ENCODE results near the gene GRID1.

- TF ChIP-seq SETDB1 (IDR thresholded peaks at IDR 0.05; ENCODE audit: insufficient read length, low read length) (no peak), CTCF (tag by site-specific recombination; IDR thresholded peaks at IDR 0.05) (no peak)
These were observed 150.9 kb downstream of the GRID1 start for GRCh38 chr10:86215712-86216111.
